Muscle layer of colon (tissue), 2 donors: ENCODE measurements around the gene CLECL1.
"Not testable (repeated sequence)": the region's sequence is repeated elsewhere in the genome, so short reads cannot be mapped to it uniquely, and the experiment has no call there.

ENCODE experiments used
- H3K27ac ChIP-seq: one replicate; pipeline ENCODE4 v1.7.0; 2013; ENCODE audit warnings: low read depth, mild to moderate bottlenecking, low read length, moderate library complexity
- H3K27me3 ChIP-seq, 2 donors: one replicate each; pipeline ENCODE4 v1.7.0; 2013; ENCODE audit warnings: low read length in 2 of 2, mild to moderate bottlenecking in 2 of 2; ENCODE audit not compliant: insufficient read depth in 2 of 2, control insufficient read depth in 1 of 2
- H3K36me3 ChIP-seq: one replicate; pipeline ENCODE4 v1.7.0; 2013; ENCODE audit warnings: mild to moderate bottlenecking, low read length; ENCODE audit not compliant: insufficient read depth
- H3K4me1 ChIP-seq: one replicate; pipeline ENCODE4 v1.7.0; 2013; ENCODE audit warnings: mild to moderate bottlenecking, low read length; ENCODE audit not compliant: insufficient read depth
- H3K4me3 ChIP-seq, 2 donors: one replicate each; pipeline ENCODE4 v1.7.0; 2013; ENCODE audit warnings: low read length in 2 of 2, low read depth in 1 of 2, mild to moderate bottlenecking in 1 of 2, moderate library complexity in 1 of 2
- H3K9ac ChIP-seq: one replicate; pipeline ENCODE4 v1.7.0; 2013; ENCODE audit warnings: low read length
- H3K9me3 ChIP-seq: one replicate; pipeline ENCODE4 v1.7.0; 2013; ENCODE audit warnings: mild to moderate bottlenecking, low read length
- donor health status: abdominal sarcoma.
- donor health status: Adenocarcinoma of cecum.

The CLECL1 gene

DNA sequence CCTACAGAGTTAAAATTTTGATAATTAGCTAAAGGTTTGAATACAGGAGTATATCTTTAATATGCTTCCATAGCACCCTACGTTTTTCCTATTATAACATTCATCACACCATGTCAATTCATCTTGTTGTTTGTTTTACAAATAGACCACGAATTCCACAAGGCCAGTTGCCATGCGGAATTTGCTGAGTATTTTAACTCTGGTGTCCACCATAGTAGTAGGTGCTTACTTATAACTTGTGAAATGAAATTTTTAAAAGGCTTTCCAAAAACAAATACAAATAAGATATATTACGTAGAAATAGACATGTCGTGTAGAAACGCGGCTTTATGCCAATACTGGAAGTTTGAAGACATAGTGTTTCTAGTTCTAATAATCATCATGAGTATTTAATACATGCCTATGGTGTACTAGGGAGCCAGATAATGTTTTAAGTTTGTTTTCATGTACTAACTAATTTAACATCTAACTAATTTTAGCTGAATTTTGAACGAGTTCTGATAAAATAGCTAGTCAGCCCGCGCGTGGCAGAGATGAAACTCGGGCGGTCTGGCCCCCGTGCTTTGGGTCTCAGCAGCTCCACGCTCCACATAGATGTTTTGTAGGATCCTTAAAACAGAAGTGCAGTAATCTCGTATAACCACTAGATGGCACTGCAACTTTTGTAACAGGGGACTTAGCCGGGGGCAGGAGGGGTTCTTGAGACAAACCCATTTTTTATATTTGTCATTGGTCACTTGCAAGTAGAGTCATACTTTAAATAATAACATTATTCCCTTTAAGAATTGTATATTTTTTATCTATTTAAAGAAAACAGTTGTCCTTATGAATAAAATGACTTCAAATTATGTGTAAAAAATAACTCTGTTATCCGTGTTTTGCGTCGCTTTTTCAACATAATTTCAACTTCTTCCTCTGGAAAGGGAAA, 17.6 kb upstream of the CLECL1 start:
- H3K27ac ChIP-seq, result no peak overlapping the region
- H3K4me3 ChIP-seq, result no peak overlapping the region
- H3K9ac ChIP-seq, result no peak overlapping the region
- H3K9me3 ChIP-seq, result no peaks in the 10 kb centered on the region
- no peaks in the 10 kb centered on the region for H3K27me3 ChIP-seq
- no peaks in the 10 kb centered on the region for H3K36me3 ChIP-seq
- no peaks in the 10 kb centered on the region for H3K4me1 ChIP-seq

DNA sequence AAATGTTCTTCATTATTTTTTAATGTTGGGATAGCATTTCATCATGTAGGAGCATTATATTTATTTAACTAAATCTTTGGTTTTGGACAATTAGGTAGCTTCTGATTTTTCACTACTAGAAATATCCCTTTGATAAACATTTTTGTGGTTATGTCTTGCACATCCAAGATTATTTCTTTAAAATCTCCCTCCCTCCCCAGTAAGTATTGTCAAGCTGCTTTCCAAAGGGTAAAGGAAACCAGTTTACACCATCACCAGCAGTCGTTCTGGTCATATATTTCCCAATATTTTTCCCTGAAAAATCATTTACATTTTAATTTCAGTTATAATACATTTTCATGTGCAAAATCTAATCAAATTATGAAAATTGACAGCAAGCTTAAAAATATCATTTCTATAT, 16.7 kb upstream of the CLECL1 start:
- Histone ChIP-seq H3K27ac (no peak overlapping the region), H3K36me3 (no peaks in the 10 kb centered on the region), H3K4me1 (no peaks in the 10 kb centered on the region), H3K9ac (no peak overlapping the region), H3K4me3 (no peak overlapping the region), H3K9me3 (no peaks in the 10 kb centered on the region), H3K27me3 (no peaks in the 10 kb centered on the region)

DNA sequence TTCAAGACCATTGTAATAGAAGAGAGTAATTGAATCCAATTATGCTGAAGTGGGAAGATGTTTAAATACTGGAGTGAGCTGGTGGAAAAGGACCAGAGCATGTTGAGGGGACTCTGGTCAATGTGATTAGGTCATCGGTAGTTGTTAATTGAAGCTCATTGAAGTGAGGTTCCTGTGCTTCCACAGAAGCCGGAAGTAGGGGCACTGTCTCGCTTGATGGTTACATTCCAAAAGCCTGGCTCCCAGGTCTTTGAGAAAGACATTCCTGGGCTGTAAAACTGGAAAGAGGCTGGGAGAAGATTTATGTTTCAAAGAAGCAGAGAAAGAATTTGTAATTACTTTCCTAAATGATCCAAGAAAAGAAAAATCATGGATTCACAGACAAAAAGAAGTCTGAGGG, 12.3 kb upstream of the CLECL1 start:
- Histone ChIP-seq H3K27me3 (no peaks in the 10 kb centered on the region), H3K27ac (no peak overlapping the region), H3K9ac (no peak overlapping the region), H3K4me3 (no peak overlapping the region), H3K36me3 (no peaks in the 10 kb centered on the region), H3K4me1 (no peaks in the 10 kb centered on the region), H3K9me3 (no peaks in the 10 kb centered on the region)

DNA sequence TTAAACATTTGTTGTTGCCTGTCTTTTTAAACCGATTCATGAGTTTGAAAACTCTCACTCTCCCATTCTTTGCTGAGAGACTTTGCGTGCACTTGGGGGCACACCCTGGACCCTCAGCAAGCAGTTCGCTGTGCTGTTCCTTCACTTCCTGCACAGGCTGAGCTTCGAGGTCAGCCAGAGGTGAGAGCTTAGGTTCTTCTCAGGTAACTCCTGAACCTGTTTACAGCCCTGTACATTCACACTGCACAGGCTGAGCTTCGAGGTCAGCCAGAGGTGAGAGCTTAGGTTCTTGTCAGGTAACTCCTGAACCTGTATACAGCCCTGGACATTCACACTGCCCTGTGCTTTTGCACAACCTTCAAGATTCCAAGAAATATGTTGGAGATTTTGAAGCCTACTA, 9.8 kb upstream of the CLECL1 start:
- Histone ChIP-seq H3K9ac (no peak overlapping the region), H3K9me3 (no peaks in the 10 kb centered on the region), H3K4me1 (no peaks in the 10 kb centered on the region), H3K4me3 (no peak overlapping the region), H3K36me3 (no peaks in the 10 kb centered on the region), H3K27me3 (no peaks in the 10 kb centered on the region), H3K27ac (no peak overlapping the region)

DNA sequence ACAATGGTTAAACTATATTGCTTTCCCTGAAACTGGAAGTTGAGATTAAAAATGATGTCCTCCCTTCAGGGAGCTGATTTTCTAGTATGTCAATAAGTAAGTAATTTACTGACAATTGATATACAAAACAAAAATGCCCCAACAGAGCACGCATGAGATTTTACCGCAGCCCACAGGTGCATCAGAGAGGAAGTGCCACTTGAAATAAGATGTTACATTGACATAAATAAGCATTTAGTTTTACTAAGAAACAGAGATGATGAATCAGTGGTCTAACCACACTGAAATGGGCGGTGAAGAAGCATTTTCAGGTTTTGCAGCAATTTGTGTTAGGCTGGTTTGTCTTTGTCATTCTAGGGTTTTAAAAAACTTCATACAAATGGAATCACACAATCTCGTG, 8.8 kb upstream of the CLECL1 start:
- H3K27me3 ChIP-seq, result no peaks in the 10 kb centered on the region
- no peaks in the 10 kb centered on the region for H3K36me3 ChIP-seq
- no peak overlapping the region for H3K27ac ChIP-seq
- H3K9me3 ChIP-seq, result no peaks in the 10 kb centered on the region
- no peak overlapping the region for H3K4me3 ChIP-seq
- H3K4me1 ChIP-seq, result no peaks in the 10 kb centered on the region
- no peak overlapping the region for H3K9ac ChIP-seq

DNA sequence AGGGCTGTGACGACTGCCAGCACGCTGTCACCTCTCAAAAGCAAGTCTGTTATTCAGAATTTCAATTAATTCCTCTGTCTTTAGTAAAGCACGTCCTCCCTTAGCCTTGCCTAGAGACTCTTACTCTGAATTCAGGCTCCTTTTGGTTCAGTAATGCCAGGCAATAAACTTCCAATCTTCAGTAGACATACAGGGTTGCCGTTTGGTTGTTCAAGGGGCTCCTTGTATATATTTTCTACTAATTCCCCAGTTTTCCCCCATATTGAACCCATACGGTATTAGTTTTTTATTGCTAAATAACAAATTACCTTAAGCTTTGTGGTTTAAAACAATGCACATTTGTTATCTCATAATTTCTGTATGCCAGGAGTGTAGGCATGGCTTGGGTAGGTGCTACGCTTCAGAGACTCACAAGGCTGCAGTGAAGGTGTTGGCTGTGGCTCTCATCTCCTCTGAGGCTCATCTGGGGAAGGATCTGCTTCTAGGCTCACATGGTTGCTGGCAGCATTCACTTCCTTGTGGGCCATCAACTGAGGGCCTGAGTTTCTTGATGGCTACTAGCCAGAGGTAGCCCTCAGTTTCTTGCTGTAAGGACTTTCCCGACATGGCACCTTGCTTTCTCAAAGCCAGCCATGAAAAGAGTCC, 7.3 kb upstream of the CLECL1 start:
- Histone ChIP-seq H3K27ac (no peak overlapping the region), H3K36me3 (no peaks in the 10 kb centered on the region), H3K9me3 (no peaks in the 10 kb centered on the region), H3K4me1 (no peaks in the 10 kb centered on the region), H3K27me3 (no peaks in the 10 kb centered on the region), H3K4me3 (no peak overlapping the region), H3K9ac (no peak overlapping the region)

DNA sequence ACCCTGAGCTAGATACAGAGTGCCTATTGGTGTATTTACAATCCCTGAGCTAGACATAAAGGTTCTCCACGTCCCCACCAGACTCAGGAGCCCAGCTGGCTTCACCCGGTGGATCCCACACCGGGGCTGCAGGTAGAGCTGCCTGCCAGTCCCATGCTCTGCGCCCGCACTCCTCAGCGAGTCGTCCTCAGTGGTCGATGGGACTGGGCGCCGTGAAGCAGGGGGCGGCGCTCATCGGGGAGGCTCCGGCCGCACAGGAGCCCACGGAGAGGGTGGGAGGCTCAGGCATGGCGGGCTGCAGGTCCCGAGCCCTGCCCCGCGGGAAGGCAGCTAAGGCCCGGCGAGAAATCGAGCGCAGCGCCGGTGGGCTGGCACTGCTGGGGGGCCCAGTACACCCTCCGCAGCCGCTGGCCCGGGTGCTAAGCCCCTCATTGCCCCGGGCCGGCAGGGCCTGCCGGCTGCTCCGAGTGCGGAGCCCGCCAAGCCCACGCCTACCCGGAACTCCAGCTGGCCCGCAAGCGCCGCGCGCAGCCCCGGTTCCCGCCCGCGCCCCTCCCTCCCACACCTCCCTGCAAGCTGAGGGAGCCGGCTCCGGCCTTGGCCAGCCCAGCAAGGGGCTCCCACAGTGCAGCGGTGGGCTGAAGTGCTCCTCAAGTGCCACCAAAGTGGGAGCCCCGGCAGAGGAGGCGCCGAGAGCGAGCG, 6.7 kb upstream of the CLECL1 start:
- not testable (repeated sequence) for H3K9ac ChIP-seq, H3K4me1 ChIP-seq, H3K9me3 ChIP-seq, H3K27ac ChIP-seq, H3K27me3 ChIP-seq, H3K36me3 ChIP-seq, H3K4me3 ChIP-seq

DNA sequence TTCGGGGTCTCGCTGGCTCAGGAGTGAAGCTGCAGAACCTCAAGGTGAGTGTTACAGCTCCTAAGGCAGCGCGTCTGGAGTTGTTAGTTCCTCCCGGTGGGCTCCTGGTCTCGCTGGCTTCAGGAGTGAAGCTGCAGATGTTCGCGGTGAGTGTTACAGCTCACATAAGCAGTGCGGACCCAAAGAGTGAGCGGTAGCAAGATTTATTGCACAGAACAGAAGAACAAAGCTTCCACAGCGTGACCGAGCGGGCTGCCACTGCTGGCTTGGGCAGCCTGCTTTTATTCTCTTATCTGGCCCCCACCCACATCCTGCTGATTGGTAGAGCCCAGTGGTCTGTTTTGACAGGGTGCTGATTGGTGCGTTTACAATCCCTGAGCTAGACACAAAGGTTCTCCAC, 6.0 kb upstream of the CLECL1 start:
- not testable (repeated sequence) for H3K27ac ChIP-seq, H3K9ac ChIP-seq, H3K36me3 ChIP-seq, H3K27me3 ChIP-seq, H3K4me3 ChIP-seq, H3K4me1 ChIP-seq, H3K9me3 ChIP-seq

DNA sequence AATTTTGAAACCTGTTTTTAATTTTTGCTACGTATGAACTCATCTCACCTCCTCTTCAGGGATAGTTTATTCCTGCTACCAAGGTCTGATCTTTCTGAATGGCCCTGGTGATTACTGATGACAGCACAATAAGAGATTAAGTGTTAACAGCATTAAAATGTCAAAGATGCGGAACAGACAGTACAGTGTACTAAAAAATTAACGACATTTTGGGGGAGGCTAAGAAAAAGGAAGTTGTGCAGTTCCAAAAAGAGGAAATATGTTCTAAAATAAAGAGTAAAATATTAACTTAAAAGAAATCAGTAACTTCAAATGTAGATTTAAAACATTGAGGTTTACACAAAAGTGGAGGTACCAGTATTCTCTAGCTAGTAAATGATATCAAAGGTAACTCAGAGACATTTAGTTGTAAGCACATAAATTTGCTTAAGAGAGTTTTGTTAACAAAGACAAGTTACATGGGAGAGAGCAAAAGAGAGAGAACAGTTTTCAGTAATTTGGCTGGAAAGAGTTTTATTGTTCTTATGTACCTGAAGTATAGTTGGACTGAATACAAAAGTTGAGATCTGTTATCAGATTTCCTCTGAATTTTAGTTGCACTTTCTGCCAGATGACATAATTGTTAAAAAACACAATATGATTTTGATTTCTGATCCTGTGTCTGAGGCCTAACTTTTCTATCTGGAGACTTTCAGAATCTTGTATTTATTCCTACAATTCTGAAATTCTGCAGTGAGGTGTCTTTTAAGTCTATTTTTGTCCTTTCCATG, 4.2 kb upstream of the CLECL1 start:
- Histone ChIP-seq H3K4me3 (no peak overlapping the region), H3K27me3 (no peaks in the 10 kb centered on the region), H3K36me3 (no peaks in the 10 kb centered on the region), H3K9ac (no peak overlapping the region), H3K9me3 (no peaks in the 10 kb centered on the region), H3K27ac (no peak overlapping the region), H3K4me1 (no peaks in the 10 kb centered on the region)

DNA sequence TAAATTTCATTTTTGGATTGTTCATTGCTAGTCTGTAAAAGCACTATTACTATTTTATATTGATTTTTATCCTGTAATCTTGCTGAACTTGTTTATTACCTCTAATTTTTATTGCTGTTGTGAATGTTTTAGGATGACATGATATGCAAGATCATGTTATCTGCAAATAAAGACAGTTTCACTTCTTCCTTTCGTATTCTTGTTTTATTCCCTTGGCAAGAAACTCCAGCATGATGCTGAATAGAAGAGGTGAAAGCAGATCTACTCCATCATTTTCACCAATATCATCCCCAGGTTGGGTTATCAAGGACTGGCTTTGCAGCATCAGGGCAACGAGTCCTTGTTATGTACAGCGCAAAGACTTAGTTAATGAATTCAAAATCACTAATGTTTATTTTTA, 2.7 kb upstream of the CLECL1 start:
- Histone ChIP-seq H3K9ac (no peak overlapping the region), H3K4me3 (no peak overlapping the region), H3K27ac (no peak overlapping the region), H3K27me3 (no peaks in the 10 kb centered on the region), H3K9me3 (no peaks in the 10 kb centered on the region), H3K4me1 (no peaks in the 10 kb centered on the region), H3K36me3 (no peaks in the 10 kb centered on the region)

DNA sequence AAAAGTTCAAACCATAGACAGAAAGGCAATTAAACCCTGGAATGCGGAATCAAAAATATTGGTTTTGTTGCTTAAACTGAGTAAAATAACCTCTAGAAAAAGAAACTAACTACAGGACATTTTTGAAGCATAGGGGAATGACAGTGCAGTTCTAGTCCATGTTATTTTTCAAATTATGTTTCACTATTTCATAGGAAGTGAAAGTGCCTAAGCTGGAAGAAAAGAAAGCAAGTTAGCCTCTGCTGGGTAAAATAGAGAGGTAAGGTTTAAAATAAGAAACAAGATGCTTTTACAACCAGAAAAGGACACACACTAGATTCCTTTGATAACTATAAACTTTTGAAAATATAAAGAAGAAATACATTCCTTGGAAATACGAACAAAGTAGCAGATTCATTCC, 1.1 kb downstream of the CLECL1 start:
- Histone ChIP-seq H3K27ac (no peak overlapping the region), H3K9ac (no peak overlapping the region), H3K27me3 (no peaks in the 10 kb centered on the region), H3K36me3 (no peaks in the 10 kb centered on the region), H3K4me3 (no peak overlapping the region), H3K4me1 (no peaks in the 10 kb centered on the region), H3K9me3 (no peaks in the 10 kb centered on the region)
